HG02678 (cell line): ENCODE measurements around the gene ROPN1B.

Experiments
- ATAC-seq: cut with Tn5 transposase; IDR thresholded peaks from one replicate; pipeline ENCODE4 v1.9.1; 2021; ENCODE audit warnings: mild to moderate bottlenecking, moderate library complexity; ENCODE audit not compliant: unreplicated experiment

Gene ROPN1B

GRCh38 chr3:126026277-126026751 lies 57.3 kb downstream of the ROPN1B start:
- ATAC-seq = no peak

DNA sequence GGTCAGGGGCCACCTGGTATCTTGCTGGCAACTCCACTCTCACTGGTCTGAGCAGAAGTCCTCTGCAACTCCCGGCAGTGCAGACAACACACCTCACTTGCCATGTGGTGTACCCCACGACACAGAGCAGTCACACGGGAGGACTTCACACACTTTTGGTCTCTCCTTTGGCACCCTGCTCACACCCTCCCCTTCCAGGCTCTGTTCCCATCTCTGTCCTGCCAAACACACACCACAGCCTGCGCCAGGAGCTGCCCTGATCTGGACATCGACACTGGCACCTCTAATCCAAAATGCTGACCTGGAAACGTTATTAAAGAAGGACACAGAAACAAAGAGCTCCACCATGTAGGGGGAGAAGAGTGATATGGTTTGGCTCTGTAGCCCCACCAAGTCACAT lies 57.8 kb downstream of the ROPN1B start:
- ATAC-seq = no peak

DNA sequence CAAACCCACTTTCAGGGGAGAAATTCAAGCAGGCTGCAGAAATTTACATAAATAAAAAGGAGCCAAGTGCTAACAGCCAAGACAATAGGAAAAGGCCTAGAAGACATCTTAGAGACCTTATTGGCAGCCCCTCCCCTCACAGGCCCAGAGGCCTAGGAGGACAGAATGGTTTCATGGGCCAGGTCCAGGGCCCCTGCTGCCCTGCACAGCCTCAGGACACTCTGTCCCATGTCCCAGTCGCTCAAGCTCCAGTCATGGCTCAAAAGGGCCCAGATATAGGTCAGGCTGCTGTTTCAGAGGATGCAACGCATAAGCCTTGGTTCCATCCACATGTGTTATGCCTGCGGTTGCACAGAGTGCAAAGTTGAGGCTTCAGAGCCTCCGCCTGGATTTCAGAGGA lies 59.1 kb downstream of the ROPN1B start:
- ATAC-seq = no peak

- ATAC-seq = no peak
Observed at GRCh38 chr3:126029241-126029640, 60.3 kb downstream of the ROPN1B start.

DNA sequence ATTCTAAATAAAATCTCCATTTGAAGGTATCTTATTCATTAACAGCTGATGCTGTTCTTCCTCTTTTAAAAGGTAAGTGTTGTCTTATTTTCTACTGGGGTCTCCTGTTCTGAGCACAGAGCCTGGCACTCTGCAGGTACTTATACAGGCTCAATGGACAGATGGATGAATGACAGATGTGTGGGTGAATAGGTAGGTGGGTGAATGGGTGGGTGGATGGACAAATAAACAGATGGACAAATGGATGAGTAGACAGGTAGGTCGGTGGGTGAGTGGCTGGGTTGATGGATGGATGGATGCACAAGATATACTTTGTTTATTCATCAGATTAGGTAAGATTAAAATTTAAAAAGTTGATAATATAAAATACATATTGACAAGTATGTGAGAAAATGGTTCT lies 61.5 kb downstream of the ROPN1B start:
- no peak for ATAC-seq

DNA sequence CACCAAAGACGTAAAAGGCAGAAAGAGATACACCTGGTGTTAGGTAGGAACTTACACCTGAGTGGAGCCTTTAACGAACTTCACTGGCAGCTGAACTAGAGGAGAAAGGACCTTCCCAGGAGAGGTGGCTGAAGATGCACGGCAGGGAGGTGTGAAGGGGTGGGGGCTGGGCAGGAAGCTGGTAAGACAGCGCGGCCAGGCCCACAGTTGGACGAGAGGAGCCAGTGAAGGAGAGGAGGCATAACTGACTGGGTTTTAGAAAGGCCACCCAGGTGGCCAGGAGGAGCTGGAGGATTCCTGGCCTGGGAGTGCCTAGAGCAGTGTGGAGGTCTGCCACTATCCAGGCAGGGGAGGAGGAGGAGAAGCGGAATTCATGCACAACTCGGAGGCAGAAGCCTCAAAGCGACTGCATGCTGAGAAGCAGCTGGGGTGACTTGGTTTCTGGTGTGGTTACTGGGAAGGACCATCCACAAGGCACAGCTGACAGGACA lies 63.0 kb downstream of the ROPN1B start:
- no peak for ATAC-seq
